ENCODE results near the gene BGN. TPM values are rescaled to one million over a fixed set of nuclear protein-coding genes. Genes with fewer than 3 reads are reported as not detected.

Gene BGN
- total RNA-seq, 1 donor from 2014 or later, result 205 TPM

GRCh38 chrX:153474718-153475117, 20.1 kb upstream of the BGN start:
- ATAC-seq (peak; percentile 1), DNase-seq (peak; percentile 80)
- no peak overlapping the region for H3K27ac ChIP-seq
- no peaks in the 10 kb centered on the region for H3K36me3 ChIP-seq
- H3K4me1 ChIP-seq, result no peaks in the 10 kb centered on the region
- intact Hi-C loops (cut with DNase I), result no loop called here
- peak overlapping the region; percentile 19 for H3K4me3 ChIP-seq
- H3K9me3 ChIP-seq, result no peaks in the 10 kb centered on the region
- no peaks in the 10 kb centered on the region for H3K27me3 ChIP-seq
- TF ChIP-seq, protein P1, sequence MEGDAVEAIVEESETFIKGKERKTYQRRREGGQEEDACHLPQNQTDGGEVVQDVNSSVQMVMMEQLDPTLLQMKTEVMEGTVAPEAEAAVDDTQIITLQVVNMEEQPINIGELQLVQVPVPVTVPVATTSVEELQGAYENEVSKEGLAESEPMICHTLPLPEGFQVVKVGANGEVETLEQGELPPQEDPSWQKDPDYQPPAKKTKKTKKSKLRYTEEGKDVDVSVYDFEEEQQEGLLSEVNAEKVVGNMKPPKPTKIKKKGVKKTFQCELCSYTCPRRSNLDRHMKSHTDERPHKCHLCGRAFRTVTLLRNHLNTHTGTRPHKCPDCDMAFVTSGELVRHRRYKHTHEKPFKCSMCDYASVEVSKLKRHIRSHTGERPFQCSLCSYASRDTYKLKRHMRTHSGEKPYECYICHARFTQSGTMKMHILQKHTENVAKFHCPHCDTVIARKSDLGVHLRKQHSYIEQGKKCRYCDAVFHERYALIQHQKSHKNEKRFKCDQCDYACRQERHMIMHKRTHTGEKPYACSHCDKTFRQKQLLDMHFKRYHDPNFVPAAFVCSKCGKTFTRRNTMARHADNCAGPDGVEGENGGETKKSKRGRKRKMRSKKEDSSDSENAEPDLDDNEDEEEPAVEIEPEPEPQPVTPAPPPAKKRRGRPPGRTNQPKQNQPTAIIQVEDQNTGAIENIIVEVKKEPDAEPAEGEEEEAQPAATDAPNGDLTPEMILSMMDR (IDR thresholded peaks at IDR 0.05), result no peak

- TF ChIP-seq, protein P1 (IDR thresholded peaks at IDR 0.05), result no peak
- H3K9me3 ChIP-seq, result no peaks in the 10 kb centered on the region
- H3K4me1 ChIP-seq, result no peaks in the 10 kb centered on the region
- no peak for ATAC-seq
- H3K4me3 ChIP-seq, result peak overlapping the region; percentile 19
- H3K27me3 ChIP-seq, result no peaks in the 10 kb centered on the region
- H3K36me3 ChIP-seq, result no peaks in the 10 kb centered on the region
- intact Hi-C loops (cut with DNase I), result no loop called here
- no peak for DNase-seq
- H3K27ac ChIP-seq, result no peak overlapping the region
Measured at GRCh38 chrX:153475271-153475670, 19.5 kb upstream of the BGN start.

DNA sequence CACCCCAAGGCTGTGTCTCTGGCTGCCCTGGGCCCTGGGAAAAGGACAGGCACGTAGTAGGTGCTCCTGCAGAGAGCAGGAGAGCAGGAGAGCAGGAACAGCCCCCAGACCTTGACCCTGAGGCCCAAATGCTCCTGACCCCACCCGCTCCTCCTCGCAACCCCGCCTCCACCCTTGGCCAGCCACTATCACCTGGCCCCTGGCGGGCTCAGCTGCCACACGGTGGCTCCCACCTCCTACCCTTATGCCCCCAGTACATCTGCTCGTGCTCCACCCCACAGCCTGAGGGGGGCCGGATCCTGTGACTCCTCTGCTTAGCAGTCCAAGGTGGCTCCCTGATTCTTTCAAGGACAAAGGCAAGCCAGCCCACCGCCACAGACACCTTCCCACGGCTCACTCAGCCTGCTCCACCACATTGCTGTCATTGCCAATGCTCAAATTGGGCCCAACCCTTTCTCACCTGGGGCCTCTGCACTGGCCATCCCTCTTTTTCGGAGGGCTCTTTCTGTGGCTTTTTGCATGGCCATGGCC, 19.0 kb upstream of the BGN start:
- TF ChIP-seq, protein P1 (IDR thresholded peaks at IDR 0.05), result no peak
- Histone ChIP-seq H3K27ac (no peak overlapping the region), H3K9me3 (no peaks in the 10 kb centered on the region), H3K36me3 (no peaks in the 10 kb centered on the region), H3K4me1 (no peaks in the 10 kb centered on the region), H3K27me3 (no peaks in the 10 kb centered on the region), H3K4me3 (no peak overlapping the region)
- no peak for DNase-seq
- no peak for ATAC-seq
- intact Hi-C loops (cut with DNase I), result no loop called here

GRCh38 chrX:153476666-153477363, 18.0 kb upstream of the BGN start:
- H3K4me3 ChIP-seq, result no peak overlapping the region
- ATAC-seq (no peak), DNase-seq (no peak)
- H3K4me1 ChIP-seq, result no peaks in the 10 kb centered on the region
- H3K9me3 ChIP-seq, result no peaks in the 10 kb centered on the region
- intact Hi-C loops (cut with DNase I), result no loop called here
- no peaks in the 10 kb centered on the region for H3K36me3 ChIP-seq
- TF ChIP-seq, protein P1 (IDR thresholded peaks at IDR 0.05), result no peak
- no peaks in the 10 kb centered on the region for H3K27me3 ChIP-seq
- H3K27ac ChIP-seq, result peak overlapping the region; percentile 24

GRCh38 chrX:153477364-153477857, 17.4 kb upstream of the BGN start:
- H3K27ac ChIP-seq, result no peak overlapping the region
- ATAC-seq (no peak), DNase-seq (no peak)
- TF ChIP-seq, protein P1 (IDR thresholded peaks at IDR 0.05), result no peak
- intact Hi-C loops (cut with DNase I), result no loop called here
- no peaks in the 10 kb centered on the region for H3K4me1 ChIP-seq
- no peaks in the 10 kb centered on the region for H3K36me3 ChIP-seq
- H3K4me3 ChIP-seq, result no peak overlapping the region
- no peaks in the 10 kb centered on the region for H3K27me3 ChIP-seq
- no peaks in the 10 kb centered on the region for H3K9me3 ChIP-seq
